Muscle of leg (tissue), 11 donors: ENCODE results near the gene ATP5PF. TPM values are rescaled to one million over a fixed set of nuclear protein-coding genes. Genes with fewer than 3 reads are reported as not detected.
"Not testable (repeated sequence)": the region's sequence is repeated elsewhere in the genome, so short reads cannot be mapped to it uniquely, and the experiment has no call there.

Experiments
- DNase-seq: peaks from one replicate; pipeline ENCODE4 v3.0.0; 2013
- H3K27ac ChIP-seq: one replicate; pipeline ENCODE4 v1.5.1; 2013; ENCODE audit warnings: mild to moderate bottlenecking, low read length, control low read depth
- H3K27me3 ChIP-seq: one replicate; pipeline ENCODE4 v1.6.1; 2013; ENCODE audit warnings: low read length; ENCODE audit not compliant: control insufficient read depth, insufficient read depth
- H3K36me3 ChIP-seq: one replicate; pipeline ENCODE4 v1.6.1; 2013; ENCODE audit warnings: low read length; ENCODE audit not compliant: control insufficient read depth, insufficient read depth
- H3K4me1 ChIP-seq: one replicate; pipeline ENCODE4 v1.6.1; 2013; ENCODE audit warnings: low read length; ENCODE audit not compliant: control insufficient read depth, insufficient read depth
- H3K4me3 ChIP-seq: one replicate; pipeline ENCODE4 v1.5.1; 2013; ENCODE audit warnings: low read length, control low read depth
- H3K9me3 ChIP-seq: replicated peaks from 2 replicates; pipeline ENCODE4 v1.6.1; 2013; ENCODE audit warnings: low read depth, low read length; ENCODE audit not compliant: control insufficient read depth
- WGBS: methylation state at CpG from one replicate; pipeline ENCODE4 v1.1.5; 2013; ENCODE audit warnings: missing lambda C conversion rate; ENCODE audit not compliant: insufficient coverage; 5-methylcytosine and 5-hydroxymethylcytosine counted together
- polyA plus RNA-seq, 8 donors: library from polyadenylated mRNA; unstranded; fragments of 120-200 nt; gene quantifications; one replicate each; pipeline versions ENCODE4 v1.2.1 to v1.2.3, GENCODE V29; 2013; ENCODE audit warnings: inconsistent platforms in 1 of 8, low replicate concordance in 1 of 8; ENCODE audit not compliant: insufficient read length in 8 of 8, insufficient read depth in 1 of 8
- total RNA-seq: library from RNA; stranded (reverse); fragments of 120-200 nt; gene quantifications from one replicate; pipeline ENCODE4 v1.2.4, GENCODE V29; 2013

ATP5PF gene
- total and polyA plus RNA-seq, 9 donors: 144 to 301 (median 267) TPM

GRCh38 chr21:25735646-25736597, 1.2 kb upstream of the ATP5PF start:
- H3K27me3 ChIP-seq: no peaks in the 10 kb centered on the region
- no peaks in the 10 kb centered on the region for H3K9me3 ChIP-seq
- peak; percentile 96 for DNase-seq
- H3K4me3 ChIP-seq: peak overlapping the region; percentile 73
- peak overlapping the region; percentile 100 for H3K27ac ChIP-seq
- H3K4me1 ChIP-seq: peaks cover 6% of the 10 kb centered on the region
- peaks cover 5% of the 10 kb centered on the region for H3K36me3 ChIP-seq
- 0% methylated on average over 23 of the region's 48 CpGs for WGBS

- DNase-seq: no peak
- H3K4me1 ChIP-seq: peaks cover 6% of the 10 kb centered on the region
- WGBS: 0% methylated on average over 9 of the region's 10 CpGs
- no peaks in the 10 kb centered on the region for H3K9me3 ChIP-seq
- peaks cover 11% of the 10 kb centered on the region for H3K36me3 ChIP-seq
- H3K4me3 ChIP-seq: peak overlapping the region; percentile 73
- H3K27me3 ChIP-seq: no peaks in the 10 kb centered on the region
- H3K27ac ChIP-seq: peak overlapping the region; percentile 100
Measured at GRCh38 chr21:25734654-25734903, 125 bp downstream of the ATP5PF start.

- 10% methylated on average over 22 of the region's 30 CpGs for WGBS
- peaks cover 6% of the 10 kb centered on the region for H3K4me1 ChIP-seq
- H3K27me3 ChIP-seq: no peaks in the 10 kb centered on the region
- H3K36me3 ChIP-seq: peaks cover 13% of the 10 kb centered on the region
- peak overlapping the region; percentile 100 for H3K27ac ChIP-seq
- peak; percentile 63 for DNase-seq
- H3K9me3 ChIP-seq: no peaks in the 10 kb centered on the region
- H3K4me3 ChIP-seq: peak overlapping the region; percentile 73
Measured at GRCh38 chr21:25733859-25734653, 648 bp downstream of the ATP5PF start.

- H3K4me3 ChIP-seq: no peak overlapping the region
- no peaks in the 10 kb centered on the region for H3K27me3 ChIP-seq
- H3K27ac ChIP-seq: peak overlapping the region; percentile 49
- H3K4me1 ChIP-seq: peaks cover 6% of the 10 kb centered on the region
- 40% methylated on average over 1 of the region's 6 CpGs for WGBS
- peak; percentile 33 for DNase-seq
- H3K36me3 ChIP-seq: peaks cover 28% of the 10 kb centered on the region
- no peaks in the 10 kb centered on the region for H3K9me3 ChIP-seq
Measured at GRCh38 chr21:25732091-25732760, 2.5 kb downstream of the ATP5PF start.

- Histone ChIP-seq H3K9me3 (no peaks in the 10 kb centered on the region), H3K27me3 (no peaks in the 10 kb centered on the region), H3K4me1 (no peaks in the 10 kb centered on the region), H3K27ac (no peak overlapping the region), H3K4me3 (no peak overlapping the region), H3K36me3 (peaks cover 32% of the 10 kb centered on the region)
- 76% methylated on average over 3 of the region's 3 CpGs for WGBS
- no peak for DNase-seq
Measured at GRCh38 chr21:25722631-25723030, 12.1 kb downstream of the ATP5PF start.

- H3K27ac ChIP-seq: no peak overlapping the region
- no peaks in the 10 kb centered on the region for H3K4me1 ChIP-seq
- H3K4me3 ChIP-seq: no peak overlapping the region
- WGBS: 100% methylated on average over 2 of the region's 3 CpGs
- H3K27me3 ChIP-seq: no peaks in the 10 kb centered on the region
- H3K9me3 ChIP-seq: no peaks in the 10 kb centered on the region
- peaks cover 30% of the 10 kb centered on the region for H3K36me3 ChIP-seq
- no peak for DNase-seq
Measured at GRCh38 chr21:25721987-25722386, 12.7 kb downstream of the ATP5PF start.

- Histone ChIP-seq H3K27ac (peak overlapping the region; percentile 4), H3K27me3 (no peaks in the 10 kb centered on the region), H3K36me3 (peaks cover 31% of the 10 kb centered on the region), H3K4me3 (no peak overlapping the region), H3K9me3 (no peaks in the 10 kb centered on the region), H3K4me1 (no peaks in the 10 kb centered on the region)
- no CpG with 5 or more reads among the region's 5 CpGs for WGBS
- peak; percentile 45 for DNase-seq
Measured at GRCh38 chr21:25717491-25718147, 17.1 kb downstream of the ATP5PF start.

GRCh38 chr21:25714066-25714465, 20.6 kb downstream of the ATP5PF start:
- H3K27me3 ChIP-seq, H3K4me3 ChIP-seq, H3K4me1 ChIP-seq, H3K27ac ChIP-seq, H3K9me3 ChIP-seq, DNase-seq: not testable (repeated sequence)
- WGBS: no CpG with 5 or more reads among the region's 10 CpGs
- H3K36me3 ChIP-seq: peaks cover 23% of the 10 kb centered on the region

- Histone ChIP-seq H3K4me3 (no peak overlapping the region), H3K27me3 (no peaks in the 10 kb centered on the region), H3K36me3 (peaks cover 12% of the 10 kb centered on the region), H3K4me1 (no peaks in the 10 kb centered on the region), H3K27ac (no peak overlapping the region), H3K9me3 (no peaks in the 10 kb centered on the region)
- no peak for DNase-seq
- WGBS: 83% methylated on average over 4 of the region's 5 CpGs
Measured at GRCh38 chr21:25710550-25710949, 24.2 kb downstream of the ATP5PF start.
